ENCODE results near the gene MT3.

The MT3 gene

DNA sequence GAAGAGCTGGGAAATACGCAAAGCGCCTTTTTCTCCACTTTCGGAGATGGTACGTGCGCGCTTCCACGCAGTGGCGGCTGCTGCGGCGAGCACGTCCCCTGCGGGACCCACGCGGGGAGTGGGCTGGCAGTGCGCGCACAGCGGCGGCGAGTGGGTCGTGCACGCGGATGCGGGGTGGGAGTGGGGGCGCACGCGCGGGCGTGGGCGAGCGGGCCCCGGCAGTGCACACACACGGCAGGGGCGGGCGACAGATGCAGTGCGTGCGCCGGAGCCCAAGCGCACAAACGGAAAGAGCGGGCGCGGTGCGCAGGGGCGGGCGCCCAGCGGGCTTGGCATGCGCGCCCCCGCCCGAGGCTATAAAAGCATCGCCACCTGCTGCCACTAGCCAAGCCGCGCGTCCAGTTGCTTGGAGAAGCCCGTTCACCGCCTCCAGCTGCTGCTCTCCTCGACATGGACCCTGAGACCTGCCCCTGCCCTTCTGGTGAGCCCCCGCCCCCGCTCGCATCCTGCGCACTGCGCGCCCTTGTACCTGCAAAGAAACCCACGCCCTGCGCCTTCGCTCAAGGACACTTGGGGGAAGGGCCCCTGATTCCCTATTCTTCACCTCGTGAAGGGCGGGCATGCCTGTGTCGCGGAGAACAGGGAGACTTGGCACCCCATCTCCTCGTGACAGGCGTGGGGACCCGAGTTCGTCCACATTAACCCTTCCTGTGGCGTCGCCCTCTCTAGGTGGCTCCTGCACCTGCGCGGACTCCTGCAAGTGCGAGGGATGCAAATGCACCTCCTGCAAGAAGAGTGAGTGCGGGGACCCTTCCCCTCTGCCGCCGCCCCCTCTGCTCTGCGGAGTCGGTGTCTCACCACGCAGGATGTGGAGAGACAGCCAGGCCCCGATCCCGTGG lies at the start of gene MT3:
TSS of gene MT3 (plus strand) at position 388 of the 899 bp plus-strand sequence. CDS start at position 451, 63 bp downstream.
- DNase-seq (ENCODE audit: low spot score): peak; percentile 70

DNA sequence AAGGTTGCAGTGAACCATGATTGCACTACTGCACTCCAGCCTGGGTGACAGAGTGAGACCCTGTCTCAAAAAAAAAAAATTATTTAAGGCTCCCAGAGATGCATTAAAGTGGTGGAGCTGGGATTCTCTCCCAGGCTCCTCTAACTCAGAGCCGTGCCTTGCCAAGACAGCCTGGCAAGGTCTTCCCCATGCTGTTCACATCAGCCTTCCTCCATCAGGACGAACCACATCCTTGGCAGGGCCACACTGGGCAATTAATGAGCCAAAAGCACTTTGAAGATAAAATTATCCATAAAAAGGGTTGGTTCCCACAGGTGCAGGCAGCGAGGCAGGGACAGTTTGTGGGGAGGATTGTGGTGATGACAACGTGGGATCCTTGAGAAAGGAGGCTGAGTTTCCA lies 49.7 kb upstream of the MT3 start:
- no peak for DNase-seq (ENCODE audit: low spot score)

DNA sequence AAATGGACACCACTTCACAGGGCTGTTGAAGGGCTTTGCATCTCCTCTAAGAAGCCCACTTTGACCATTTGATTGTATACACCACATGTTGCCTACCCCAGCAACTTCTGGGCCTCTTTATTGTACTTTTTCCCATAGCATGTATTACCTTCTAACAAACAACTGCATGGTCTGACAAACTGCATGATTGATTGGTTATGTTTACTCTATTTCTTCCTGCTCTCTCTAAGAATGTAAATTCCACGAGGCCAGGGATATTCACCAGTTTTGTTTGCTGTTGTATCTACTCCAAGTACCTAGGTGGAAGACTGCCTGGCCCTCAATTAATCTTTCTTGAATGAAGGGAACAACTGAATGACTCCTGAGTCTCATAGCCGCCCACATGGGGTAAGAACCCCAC lies 47.3 kb upstream of the MT3 start:
- DNase-seq (ENCODE audit: low spot score): no peak

DNA sequence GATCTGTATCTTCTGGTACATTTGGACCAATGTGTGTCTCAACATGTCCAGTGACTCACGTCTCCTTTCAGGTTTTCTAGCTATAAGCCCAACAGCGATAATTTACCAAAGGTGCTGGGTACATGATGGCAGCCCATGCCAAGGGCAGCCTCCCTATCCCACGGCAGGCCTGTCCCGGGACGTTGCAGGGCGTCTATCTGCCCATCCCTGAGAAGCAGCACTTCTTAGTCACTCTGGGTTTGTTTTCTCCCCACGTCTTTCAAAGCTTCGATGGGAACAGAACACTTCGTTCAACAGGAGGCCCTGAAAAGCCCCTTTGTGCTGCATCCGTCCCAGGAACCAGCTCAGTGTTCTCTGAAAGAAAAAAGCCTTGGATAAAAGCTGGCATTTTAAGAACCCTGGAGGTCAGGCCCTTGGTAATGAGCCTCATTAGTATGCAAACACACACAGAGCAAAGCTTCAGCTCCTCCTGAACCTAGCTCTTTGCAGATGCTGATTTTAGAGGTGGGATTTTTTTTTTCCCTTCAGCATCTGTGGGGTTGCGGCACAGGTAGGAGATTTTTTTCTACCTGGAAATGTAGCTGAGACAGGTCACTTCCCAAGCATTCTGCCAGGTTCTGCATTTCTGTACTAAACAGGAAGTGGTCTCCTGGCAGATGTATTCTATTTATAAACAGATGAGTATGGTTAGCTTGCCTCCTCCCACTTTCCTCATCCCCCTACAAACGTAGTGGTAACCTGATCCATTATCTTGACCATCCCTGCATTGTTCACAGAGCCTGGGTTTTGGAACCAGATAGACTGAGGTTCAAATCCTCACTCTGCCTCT lies 42.0 kb upstream of the MT3 start:
- DNase-seq (ENCODE audit: low spot score): peak; percentile 90

DNA sequence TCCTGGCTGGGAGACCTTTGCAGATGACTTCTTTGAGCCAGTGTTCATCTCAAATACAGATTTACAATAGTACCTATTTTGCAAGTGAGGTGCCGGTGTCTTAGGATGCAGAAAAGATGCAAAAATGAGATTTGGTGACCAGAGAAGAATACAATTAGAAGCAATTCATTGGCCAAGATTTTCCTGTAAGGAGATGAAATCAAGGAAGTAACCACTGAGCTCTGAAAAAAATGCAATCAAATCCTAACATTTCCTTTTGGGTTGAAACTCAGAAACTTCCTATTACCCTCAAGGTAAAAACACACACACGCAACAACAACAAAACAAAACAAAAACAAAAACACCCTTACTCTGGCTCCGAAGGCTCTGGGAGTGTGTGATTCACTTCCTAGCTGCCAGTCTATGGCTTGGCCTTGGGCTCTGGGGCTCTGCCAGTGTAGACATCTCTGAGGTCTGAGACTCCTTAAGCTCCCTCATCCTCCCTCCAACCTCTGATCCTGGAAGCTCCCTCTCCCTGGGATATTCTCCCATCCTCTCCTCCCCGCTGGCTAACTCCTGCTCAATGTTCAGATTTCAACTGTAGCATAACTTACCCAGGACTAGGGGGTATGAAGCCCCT lies 41.3 kb upstream of the MT3 start:
- peak; percentile 13 for DNase-seq (ENCODE audit: low spot score)

DNA sequence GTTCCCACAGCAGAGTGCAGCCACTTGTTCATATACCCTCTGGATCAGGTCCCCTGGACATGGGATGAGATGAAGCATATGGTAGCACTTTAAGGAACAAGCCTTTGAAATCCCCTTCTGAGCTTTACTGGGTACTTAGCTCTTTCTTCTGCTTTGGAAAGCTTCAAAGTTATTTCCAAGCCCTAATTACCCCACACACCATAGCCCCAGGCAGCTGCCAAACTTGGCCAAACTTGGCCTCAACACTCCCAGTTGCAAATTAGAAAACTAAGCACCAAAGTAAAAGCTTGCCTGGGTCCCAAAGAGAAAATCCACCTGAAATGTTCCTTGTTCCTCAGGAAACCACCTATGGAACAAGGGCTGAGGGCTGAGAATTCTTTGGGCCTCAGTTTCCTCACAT lies 40.2 kb upstream of the MT3 start:
- peak; percentile 12 for DNase-seq (ENCODE audit: low spot score)

DNA sequence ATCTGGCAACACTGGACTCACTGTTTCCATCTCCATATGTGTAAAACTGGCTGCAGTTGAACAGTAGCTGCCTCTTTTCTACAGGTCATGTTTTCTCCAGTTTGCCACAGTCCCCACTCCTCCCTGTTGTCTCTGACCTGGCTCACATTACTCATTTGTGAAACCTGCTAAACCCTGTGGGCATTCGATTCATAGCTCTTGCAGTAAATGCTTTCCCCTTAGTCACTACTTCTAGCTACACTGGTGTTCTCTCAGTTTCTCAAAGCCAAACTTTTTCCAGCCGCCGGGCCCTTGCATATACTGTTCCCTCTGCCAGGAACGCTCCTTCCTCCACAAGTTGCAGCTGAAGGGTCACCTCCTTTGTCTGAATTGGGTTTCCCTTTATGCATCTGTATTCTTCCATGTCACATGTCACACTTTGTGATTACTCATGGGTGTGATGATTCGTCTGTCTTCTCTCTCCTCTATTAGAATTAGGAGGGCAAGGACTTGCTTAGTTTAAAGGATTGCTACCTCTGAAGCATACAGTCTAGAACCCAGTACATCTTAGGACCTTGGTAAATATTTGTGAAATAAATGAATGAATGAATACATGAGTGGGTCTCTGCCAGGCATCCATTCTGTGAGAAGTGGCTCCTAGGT lies 39.5 kb upstream of the MT3 start:
- DNase-seq (ENCODE audit: low spot score): no peak

DNA sequence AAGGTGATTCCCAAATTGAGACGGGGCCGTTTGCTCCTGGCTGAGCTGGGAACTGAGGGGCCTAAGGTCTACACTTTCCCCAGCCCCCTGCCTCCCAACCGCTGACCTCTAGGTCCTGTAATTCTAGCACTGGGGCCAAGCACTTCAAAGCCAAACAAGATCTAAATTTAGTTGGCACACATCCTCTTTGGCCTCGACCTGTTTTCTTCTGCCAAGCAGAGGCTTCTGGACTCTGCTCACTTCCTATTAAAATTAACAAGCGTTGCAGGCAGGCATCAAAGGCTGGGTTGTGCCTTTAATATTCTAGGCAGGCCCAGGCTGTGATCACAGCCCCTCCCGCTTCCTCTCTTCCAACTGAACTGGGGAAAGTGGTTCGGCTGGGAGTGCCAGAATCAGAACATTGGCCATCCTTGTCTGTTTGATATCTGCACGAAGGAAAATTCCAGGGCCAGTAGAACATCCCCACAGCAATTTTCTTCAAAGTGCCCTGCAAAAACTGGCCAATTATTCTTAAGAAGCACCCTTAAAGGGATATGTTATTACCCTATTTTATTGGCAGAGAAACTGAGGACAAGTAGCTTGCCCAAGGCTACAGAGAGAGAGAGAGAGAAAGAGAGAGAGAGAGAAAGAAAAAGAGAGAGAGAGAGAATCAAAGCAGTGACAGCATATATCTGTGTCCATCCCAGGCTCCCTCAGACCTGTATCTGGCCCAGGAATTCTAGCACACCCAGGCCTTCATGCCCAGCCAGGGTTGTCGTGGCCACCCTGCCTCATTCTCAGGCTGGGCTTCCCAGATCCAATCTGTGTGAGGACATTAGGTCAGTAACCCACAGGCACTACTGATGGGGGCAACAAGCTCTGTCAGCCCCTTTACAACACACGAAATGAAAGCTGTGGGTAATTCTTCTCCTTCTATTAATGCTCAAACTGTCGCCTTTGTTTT lies 37.3 kb upstream of the MT3 start:
- peak; percentile 83 for DNase-seq (ENCODE audit: low spot score)

DNA sequence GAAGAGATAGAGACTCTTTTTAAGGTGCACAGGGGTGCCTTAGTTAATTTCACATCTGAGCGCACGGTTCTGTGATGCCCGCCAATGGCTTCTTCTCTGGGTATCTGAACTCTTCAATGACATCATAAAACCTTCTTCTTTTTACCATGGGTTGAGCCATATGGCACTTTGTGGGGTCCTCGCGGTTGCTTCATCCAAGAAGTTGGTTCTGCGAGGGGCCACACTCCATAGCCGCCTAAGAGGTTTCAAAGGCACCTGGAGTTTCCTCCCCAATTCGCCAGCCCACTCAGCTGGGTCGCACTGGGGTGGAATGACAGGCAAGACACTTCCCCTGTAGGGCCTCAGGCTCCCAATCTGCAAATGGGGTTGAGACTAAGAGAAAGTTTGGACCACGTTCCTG lies 34.9 kb upstream of the MT3 start:
- no peak for DNase-seq (ENCODE audit: low spot score)

DNA sequence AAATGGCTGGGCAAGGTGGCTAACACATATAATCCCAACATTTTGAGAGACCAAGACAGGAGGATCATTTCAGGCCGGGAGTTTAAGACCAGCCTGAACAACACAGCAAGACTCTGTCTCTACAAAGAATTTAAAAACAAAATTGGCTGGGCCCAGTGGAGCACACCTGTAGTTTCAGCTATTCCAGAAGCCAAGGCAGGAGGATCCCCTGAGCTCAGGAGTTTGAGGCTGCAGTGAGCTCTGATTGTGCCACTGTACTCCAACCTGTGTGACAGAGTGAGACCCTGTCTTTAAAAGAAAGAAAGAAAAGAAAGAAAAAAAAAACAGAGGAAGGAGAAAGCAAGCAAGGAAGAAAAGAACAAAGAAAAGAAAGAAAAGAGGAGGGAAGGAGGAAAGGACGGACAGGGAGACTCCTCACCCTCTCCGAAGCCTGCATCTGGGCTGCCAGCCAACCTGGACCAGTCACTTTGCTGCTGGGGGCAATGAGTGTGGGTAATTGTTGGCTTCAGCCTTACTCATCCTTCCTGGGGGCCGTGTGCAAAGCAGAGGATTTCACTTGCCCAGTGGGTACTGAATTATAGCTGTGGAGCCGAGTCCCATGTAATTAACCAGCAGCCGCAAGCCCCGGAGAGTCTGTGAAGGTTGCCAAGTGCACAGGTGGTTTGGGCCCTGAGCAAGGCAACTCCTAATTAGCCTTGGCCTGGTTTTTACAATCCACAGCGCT lies 31.1 kb upstream of the MT3 start:
- DNase-seq (ENCODE audit: low spot score): peak; percentile 55

DNA sequence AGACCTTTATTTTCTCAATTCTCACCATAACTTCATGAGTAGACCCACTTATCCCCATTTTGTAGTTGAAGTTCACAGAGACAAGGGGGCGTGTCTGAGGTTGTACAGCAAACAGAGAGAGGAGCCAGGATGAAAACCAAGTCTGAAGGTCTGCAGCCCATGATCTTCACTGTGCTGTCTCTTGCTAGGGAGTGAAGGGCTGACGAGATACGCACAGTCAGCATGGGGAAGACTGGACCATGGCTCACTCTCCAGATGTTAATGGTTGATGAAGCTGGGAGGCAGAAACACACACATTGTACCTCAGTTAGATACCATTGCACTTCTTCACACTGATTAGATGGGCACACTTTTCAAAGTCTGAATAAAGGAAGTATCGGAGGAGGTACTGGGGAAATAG lies 30.2 kb upstream of the MT3 start:
- DNase-seq (ENCODE audit: low spot score): no peak

DNA sequence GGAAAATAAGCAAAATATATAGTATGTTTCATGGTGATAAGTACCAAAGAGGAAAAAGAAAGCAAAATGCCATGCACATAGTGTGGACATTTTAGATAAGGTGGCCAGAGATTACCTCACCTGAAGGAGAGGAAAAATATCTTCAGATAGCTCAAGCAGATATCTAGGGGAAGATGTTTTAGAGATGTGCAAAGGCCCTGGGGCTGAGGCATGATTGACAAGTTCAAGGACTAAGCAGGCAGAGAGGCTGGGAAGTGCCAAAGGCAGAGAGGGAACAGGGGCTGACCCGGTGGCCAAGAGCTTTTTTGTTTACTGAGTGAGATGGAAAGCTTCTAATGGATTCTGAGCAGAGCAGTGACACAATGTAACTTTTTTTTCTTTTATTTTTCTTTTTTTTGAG lies 28.9 kb upstream of the MT3 start:
- no peak for DNase-seq (ENCODE audit: low spot score)

DNA sequence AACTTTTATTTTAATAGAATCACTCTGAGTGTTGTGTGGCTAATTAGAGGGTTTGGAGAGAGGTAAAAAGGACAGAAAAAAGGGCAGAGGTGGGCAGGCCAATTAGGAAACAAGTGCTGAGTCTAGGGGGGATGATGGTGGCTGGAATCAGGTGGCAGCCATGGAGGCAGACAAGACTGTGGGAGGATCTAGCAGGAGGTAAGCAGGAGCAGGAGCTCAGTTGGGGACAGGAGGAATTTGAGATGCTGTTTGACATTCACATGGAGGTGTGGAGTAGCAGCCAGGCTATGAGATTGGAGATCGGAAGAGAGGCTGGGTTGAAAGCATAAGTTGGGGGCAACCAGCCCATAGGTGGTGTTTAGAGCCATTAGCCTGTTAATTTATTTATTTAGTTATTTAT lies 28.2 kb upstream of the MT3 start:
- no peak for DNase-seq (ENCODE audit: low spot score)

DNA sequence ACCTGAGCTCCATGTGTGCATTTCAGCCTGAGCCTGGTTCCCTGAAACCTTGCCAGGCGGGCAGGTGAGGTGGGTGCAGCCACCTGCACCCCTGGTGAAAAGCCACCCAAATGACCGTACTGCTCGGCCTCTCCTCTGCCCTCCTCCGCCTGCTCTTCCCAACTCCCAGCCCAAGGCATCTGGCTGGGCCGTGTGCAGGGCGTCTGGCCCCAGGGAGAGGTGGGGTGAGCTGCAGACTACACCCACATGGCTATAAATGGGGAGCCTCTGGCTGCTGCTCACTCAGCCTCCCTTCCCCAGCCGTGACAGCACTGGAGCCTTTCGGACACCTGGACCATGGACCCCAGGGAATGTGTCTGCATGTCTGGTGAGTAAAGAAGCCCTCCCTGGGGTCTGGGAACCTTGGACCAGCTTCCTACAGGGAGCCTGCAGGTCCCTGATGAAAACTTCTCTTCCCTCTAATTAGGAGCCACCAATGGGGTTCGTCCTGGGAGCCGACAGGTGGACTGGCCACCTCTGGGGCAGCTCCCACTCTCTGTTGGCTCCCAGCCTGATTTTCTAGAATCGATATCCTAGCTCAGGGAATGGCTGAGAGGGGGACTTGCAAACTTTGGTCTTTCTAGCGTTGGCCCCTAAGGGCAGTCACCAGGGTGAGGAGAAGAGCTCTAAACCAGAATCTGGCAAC lies 24.4 kb upstream of the MT3 start, which contains the start of gene MT4:
TSS of gene MT4 (plus strand) at position 281 of the 685 bp plus-strand sequence. CDS start at position 337, 56 bp downstream.
- no peak for DNase-seq (ENCODE audit: low spot score)

DNA sequence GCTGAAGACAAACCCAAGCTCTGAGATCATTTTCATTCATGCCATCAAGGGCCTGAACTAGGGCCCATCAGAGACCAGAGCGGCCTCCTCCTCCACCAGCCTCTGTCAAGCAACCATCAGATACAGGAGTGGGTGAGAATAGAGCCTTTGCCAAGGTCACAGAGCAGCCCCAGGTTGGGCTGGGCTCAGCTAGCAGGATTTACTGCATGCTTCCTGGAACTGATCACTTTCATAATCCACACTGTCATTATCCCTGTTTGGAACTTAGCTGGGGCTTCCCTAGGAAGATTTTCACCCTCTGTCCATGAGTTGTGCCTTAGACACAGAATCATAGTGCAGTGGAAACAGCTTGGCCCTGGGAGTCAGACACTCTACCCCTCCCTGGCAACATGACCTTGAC lies 19.4 kb upstream of the MT3 start:
- DNase-seq (ENCODE audit: low spot score): no peak

DNA sequence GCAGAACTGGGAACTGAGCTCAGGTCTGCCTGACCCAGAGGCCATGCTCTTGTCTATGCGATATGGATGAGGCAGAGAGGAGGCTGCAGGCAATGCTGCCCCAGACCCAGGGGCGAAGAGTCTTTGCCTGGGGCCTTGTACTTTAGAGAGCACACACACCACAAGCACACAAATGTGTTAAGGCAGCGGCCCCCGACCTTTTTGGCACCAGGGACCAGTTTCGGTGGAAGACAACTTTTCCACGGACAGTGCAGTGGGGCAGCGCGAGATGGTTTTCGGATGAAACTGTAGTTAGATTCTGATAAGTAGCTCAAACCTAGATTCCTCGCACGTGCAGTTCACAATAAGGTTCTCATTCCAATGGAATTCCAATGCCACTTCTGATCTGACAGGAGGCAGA lies 17.8 kb upstream of the MT3 start:
- DNase-seq (ENCODE audit: low spot score): no peak

DNA sequence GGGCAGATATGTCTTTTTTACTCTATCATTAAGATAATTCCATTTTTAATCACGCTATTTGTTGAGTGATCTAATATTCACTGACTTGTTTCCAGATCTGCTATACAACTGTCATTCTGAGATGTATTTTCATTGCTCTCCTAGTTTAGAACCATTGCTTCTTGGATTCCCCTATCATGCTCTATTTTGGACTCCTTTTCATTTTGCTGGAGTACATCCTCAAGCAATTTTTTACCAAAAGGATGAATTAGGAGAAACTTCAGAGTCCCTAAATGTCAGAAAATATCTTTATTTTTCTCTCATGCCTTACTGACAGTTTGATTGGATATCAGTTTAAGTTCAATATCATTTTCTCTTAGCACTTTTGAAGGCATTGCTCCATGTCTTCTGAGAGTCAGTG lies 14.7 kb upstream of the MT3 start:
- no peak for DNase-seq (ENCODE audit: low spot score)

DNA sequence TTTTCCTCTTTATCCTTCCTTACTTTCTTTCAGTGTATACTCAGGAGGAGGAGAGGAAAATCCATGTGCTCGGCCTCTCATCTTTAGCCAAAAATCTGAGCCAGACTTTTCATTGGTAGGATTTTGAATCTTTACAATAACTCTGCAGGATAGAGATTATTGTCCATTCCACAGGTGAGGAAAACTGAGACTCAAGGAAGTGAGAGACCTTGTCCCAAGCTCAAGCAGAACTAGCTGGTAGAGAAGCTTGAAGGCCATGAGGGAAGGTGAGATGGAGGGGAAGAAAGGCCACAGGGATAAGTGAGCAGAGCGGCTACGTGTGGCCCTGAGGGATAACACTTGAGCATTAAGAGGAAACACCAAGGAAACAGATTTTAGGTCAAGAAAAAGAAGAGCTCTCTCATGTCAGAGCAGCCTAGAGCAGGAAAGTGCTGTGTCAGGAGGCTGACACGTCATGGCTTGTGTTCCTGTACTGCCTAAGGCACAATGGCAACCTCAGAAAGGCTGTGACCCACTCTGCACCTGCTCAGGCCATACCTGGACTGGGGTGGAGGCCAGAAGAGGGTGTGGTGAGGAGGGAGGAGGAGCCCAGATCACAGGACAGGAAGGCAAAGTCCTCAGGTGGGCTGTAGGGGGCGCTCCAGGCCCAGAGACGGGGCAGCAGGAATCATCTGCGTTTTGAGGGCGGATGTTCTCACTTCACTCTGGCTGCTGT lies 12.6 kb upstream of the MT3 start:
- peak; percentile 36 for DNase-seq (ENCODE audit: low spot score)

DNA sequence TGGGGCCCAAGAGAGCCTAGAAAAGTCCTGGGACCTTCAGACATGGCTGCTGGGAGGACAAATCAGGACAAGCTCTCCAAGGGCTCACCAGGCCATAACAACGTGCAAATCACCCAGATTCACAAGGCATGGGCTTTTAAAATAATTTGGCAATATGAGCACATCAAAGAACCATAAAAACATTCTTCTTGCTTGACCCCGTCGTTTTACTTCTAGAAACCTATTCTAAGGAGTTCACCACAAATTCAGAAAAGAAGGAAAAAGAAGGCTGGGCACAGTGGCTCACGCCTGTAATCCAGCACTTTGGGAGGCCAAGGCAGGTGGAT lies 12.1 kb upstream of the MT3 start:
- DNase-seq (ENCODE audit: low spot score): no peak

Measured in putamen (tissue), 1 donor.